Measurements from ENCODE around the gene STK38L.

GRCh38 chr12:27272373-27273028, 28.4 kb downstream of the STK38L start:
- TF ChIP-seq CTCF (IDR thresholded peaks at IDR 0.05) (no peak), POLR2A (IDR thresholded peaks at IDR 0.05) (no peak)

Measured in adrenal gland (tissue), 5 donors.